ENCODE data around the gene BCL2L2.

DNA sequence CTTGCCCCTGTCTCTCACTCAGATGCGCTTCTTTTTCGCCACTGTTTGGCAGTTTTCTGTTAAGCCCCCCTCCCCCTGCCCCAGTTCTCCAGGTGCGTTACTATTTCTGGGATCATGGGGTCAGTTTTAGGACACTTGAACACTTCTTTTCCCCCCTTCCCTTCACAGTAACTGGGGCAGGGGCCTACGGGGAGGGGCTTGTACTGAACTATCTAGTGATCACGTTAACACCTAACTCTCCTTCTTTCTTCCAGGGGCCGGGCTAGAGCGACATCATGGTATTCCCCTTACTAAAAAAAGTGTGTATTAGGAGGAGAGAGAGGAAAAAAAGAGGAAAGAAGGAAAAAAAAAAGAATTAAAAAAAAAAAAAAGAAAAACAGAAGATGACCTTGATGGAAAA is 18.4 kb downstream of the BCL2L2 start:
- TF ChIP-seq, protein P1, sequence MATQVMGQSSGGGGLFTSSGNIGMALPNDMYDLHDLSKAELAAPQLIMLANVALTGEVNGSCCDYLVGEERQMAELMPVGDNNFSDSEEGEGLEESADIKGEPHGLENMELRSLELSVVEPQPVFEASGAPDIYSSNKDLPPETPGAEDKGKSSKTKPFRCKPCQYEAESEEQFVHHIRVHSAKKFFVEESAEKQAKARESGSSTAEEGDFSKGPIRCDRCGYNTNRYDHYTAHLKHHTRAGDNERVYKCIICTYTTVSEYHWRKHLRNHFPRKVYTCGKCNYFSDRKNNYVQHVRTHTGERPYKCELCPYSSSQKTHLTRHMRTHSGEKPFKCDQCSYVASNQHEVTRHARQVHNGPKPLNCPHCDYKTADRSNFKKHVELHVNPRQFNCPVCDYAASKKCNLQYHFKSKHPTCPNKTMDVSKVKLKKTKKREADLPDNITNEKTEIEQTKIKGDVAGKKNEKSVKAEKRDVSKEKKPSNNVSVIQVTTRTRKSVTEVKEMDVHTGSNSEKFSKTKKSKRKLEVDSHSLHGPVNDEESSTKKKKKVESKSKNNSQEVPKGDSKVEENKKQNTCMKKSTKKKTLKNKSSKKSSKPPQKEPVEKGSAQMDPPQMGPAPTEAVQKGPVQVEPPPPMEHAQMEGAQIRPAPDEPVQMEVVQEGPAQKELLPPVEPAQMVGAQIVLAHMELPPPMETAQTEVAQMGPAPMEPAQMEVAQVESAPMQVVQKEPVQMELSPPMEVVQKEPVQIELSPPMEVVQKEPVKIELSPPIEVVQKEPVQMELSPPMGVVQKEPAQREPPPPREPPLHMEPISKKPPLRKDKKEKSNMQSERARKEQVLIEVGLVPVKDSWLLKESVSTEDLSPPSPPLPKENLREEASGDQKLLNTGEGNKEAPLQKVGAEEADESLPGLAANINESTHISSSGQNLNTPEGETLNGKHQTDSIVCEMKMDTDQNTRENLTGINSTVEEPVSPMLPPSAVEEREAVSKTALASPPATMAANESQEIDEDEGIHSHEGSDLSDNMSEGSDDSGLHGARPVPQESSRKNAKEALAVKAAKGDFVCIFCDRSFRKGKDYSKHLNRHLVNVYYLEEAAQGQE (IDR thresholded peaks at IDR 0.05; ENCODE audit: insufficient read depth in 1 of 2, low read depth in 2 of 2, low read length in 2 of 2), result no peak
- no peak for TF ChIP-seq POLR2AphosphoS5 (IDR thresholded peaks at IDR 0.05; ENCODE audit: low read depth, low read length)
- TF ChIP-seq TAF1 (IDR thresholded peaks at IDR 0.05; ENCODE audit: borderline replicate concordance, insufficient read depth, low read length), result no peak
- TF ChIP-seq SIN3A (IDR thresholded peaks at IDR 0.05; ENCODE audit: borderline replicate concordance, insufficient read depth, low read length), result no peak

Data from PFSK-1 (cell line).